ENCODE measurements around the gene HMGN1. TPM values are rescaled to one million over a fixed set of nuclear protein-coding genes. Genes with fewer than 3 reads are reported as not detected.

Gene HMGN1
- total RNA-seq, 4 donors from 2014 or later, result 74.2 to 97.7 (median 90.2) TPM

DNA sequence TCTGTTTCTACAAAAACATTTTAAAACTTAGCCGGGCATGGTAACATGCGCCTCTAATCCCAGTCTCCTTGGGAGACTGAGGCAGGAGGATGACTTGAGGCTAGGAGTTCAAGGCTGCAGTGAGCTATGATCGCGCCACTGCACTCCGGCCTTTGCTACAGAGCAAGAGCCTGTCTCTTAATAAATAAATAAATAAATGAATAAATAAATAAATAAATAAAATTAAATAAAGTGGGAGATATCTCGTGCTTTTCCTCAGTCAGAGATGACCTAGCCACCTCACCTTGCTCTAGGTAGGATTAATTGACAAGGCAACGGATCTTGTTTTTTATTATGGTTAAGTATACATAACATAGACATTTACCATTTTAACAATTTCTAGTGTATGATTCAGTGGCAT lies 21.2 kb downstream of the HMGN1 start:
- Histone ChIP-seq H3K4me1 (no peaks in the 10 kb centered on the region), H3K27me3 (no peaks in the 10 kb centered on the region), H3K36me3 (no peaks in the 10 kb centered on the region), H3K27ac (no peak overlapping the region), H3K9me3 (no peaks in the 10 kb centered on the region), H3K4me3 (no peak overlapping the region)
- TF ChIP-seq, protein P1, sequence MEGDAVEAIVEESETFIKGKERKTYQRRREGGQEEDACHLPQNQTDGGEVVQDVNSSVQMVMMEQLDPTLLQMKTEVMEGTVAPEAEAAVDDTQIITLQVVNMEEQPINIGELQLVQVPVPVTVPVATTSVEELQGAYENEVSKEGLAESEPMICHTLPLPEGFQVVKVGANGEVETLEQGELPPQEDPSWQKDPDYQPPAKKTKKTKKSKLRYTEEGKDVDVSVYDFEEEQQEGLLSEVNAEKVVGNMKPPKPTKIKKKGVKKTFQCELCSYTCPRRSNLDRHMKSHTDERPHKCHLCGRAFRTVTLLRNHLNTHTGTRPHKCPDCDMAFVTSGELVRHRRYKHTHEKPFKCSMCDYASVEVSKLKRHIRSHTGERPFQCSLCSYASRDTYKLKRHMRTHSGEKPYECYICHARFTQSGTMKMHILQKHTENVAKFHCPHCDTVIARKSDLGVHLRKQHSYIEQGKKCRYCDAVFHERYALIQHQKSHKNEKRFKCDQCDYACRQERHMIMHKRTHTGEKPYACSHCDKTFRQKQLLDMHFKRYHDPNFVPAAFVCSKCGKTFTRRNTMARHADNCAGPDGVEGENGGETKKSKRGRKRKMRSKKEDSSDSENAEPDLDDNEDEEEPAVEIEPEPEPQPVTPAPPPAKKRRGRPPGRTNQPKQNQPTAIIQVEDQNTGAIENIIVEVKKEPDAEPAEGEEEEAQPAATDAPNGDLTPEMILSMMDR (IDR thresholded peaks at IDR 0.05), result no peak
- no peak for TF ChIP-seq POLR2A (IDR thresholded peaks at IDR 0.05)
- no peak for DNase-seq

DNA sequence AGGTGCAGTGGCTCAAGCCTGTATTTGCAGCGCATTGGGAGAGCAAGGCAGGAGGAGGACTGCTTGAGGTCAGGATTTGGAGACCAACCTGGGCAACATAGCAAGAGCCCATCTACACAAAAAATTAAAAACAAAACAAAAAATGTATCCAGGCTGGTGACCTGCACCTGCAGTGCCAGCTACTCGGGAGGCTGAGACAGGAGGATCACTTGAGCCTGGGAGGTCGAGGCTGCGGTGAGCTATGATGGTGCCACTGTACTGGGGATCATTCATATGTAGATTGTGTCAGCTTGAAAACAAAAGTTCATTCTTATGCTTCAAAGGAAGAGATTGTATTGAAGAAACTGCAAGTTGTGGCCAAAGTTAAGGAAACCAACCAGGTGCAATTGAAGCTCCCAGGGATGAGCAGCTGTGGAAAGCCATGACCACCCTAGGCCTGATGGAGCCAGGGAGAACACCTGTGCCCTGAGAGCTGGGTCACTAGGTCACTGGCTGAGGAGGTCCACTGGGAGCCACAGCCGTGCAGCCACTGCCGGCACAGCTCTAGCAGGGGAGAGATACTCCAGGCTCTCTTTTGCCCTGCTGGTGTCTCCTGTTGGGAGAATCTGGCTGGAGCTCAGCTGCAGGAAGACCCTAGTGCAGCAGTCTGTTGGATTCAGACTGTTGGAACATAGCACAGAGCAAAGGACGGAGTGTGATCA lies 22.1 kb downstream of the HMGN1 start:
- TF ChIP-seq, protein P1 (IDR thresholded peaks at IDR 0.05), result no peak
- no peak for TF ChIP-seq POLR2A (IDR thresholded peaks at IDR 0.05)

DNA sequence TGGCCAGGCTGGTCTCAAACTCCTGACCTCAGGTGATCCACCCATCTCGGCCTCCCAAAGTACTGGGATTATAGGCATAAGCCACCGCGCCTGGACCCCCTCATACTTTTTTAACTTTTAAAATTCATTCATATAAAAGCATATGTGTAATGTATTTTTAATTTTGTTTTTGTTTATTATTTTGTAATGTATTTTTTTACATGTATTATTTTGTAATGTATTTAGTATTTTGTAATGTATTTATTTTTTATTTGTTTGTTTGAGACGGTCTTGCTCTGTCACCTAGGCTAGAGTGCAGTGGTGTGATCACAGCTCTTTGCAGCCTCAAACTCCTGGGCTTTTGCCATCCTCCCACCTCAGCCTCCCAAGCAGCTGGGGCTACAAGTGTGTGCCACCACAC lies 23.4 kb downstream of the HMGN1 start:
- Histone ChIP-seq H3K4me1 (no peaks in the 10 kb centered on the region), H3K4me3 (no peak overlapping the region), H3K36me3 (no peaks in the 10 kb centered on the region), H3K27ac (no peak overlapping the region), H3K27me3 (no peaks in the 10 kb centered on the region), H3K9me3 (no peaks in the 10 kb centered on the region)
- no peak for DNase-seq
- TF ChIP-seq, protein P1 (IDR thresholded peaks at IDR 0.05), result no peak
- no peak for TF ChIP-seq POLR2A (IDR thresholded peaks at IDR 0.05)

More for the DNA sequence above, 22.1 kb downstream of the HMGN1 start:
- Histone ChIP-seq H3K4me3 (no peak overlapping the region), H3K36me3 (no peaks in the 10 kb centered on the region), H3K4me1 (no peaks in the 10 kb centered on the region), H3K9me3 (no peaks in the 10 kb centered on the region), H3K27ac (no peak overlapping the region), H3K27me3 (no peaks in the 10 kb centered on the region)
- no peak for DNase-seq

DNA sequence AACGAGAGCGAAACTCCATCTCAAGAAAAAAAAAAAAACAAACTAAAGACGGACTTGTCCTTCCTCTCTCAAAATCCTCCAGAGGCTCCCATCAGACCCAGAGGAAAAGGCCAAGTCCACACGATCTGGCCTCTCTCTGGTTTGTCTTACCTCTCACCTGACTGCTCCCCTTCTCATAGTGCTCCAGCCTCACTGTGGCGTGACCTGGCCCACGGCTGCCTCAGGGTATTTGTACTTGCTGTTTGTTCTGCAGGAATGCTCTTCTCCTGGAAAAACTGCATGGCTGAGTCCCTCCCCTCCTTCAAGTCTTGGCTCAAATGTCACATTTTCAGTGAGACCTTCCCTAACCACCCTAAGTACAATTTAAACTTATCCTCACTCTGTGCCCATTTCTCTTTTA lies 27.5 kb downstream of the HMGN1 start:
- Histone ChIP-seq H3K27ac (no peak overlapping the region), H3K4me1 (no peaks in the 10 kb centered on the region), H3K36me3 (no peaks in the 10 kb centered on the region), H3K4me3 (no peak overlapping the region), H3K27me3 (no peaks in the 10 kb centered on the region), H3K9me3 (no peaks in the 10 kb centered on the region)
- DNase-seq, result no peak
- TF ChIP-seq POLR2A (IDR thresholded peaks at IDR 0.05), result no peak
- TF ChIP-seq, protein P1 (IDR thresholded peaks at IDR 0.05), result no peak

DNA sequence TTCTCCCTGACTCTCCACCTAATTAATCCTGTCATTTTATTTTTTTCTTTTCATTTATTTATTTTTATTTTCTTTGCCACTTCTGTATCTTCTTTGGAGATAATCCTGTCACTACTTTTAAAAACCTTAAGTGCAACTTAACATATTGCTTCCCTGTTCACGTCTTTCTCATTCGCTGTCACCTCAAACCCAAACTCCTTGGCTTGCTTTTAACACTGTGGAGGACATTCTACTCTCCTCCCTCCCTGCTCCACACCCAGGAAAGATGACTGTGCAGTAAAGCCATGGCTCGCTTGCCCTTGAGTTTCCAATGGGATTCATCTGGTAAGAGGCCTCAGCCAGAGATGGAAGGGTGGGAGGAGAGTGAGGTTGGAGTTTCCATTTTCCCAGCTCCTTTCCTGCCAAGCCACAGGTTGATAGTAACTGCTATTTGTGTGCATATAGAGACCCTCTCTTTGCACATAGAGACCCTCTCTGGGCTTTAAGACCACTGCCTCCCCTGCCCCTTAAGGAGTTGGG lies 29.0 kb downstream of the HMGN1 start:
- Histone ChIP-seq H3K27me3 (no peaks in the 10 kb centered on the region), H3K9me3 (no peaks in the 10 kb centered on the region), H3K4me1 (peaks cover 0 to under 1% (median under 1%) of the 10 kb centered on the region in 4 donors), H3K4me3 (no peak overlapping the region), H3K36me3 (no peaks in the 10 kb centered on the region), H3K27ac (no peak overlapping the region)
- no peak for DNase-seq
- TF ChIP-seq, protein P1 (IDR thresholded peaks at IDR 0.05), result no peak
- TF ChIP-seq POLR2A (IDR thresholded peaks at IDR 0.05), result no peak

All from Peyer's patch (tissue), 4 donors.